Measurements from ENCODE around the gene ZNF469. TPM values are rescaled to one million over a fixed set of nuclear protein-coding genes. Genes with fewer than 3 reads are reported as not detected.

ZNF469 gene
- total RNA-seq, 4 donors from 2014 or later, result 0.18 to 1.7 (median 0.64) TPM

DNA sequence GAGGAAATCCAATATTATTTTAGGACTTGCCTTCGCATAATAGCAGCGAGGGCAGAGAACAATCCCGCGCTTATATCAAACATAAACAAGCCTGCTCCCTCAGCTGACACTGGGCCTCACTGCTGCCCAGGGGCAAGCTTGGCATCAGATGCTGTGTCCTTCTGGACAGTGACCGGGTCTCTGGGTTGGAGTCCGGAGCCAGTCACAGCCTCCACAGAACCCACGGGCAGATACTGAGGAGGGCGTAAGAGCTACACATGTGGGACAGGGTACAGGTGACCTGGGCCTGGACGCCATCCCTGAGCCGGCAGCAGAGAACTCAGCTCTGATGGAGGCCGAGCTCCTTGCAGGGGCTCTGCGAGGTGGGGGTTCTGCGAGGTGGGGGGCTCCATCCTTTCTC, 14.7 kb upstream of the ZNF469 start:
- Histone ChIP-seq H3K27ac (no peak overlapping the region), H3K4me1 (no peaks in the 10 kb centered on the region), H3K27me3 (no peaks in the 10 kb centered on the region), H3K4me3 (no peak overlapping the region), H3K9me3 (no peaks in the 10 kb centered on the region), H3K36me3 (no peaks in the 10 kb centered on the region)
- DNase-seq, result no peak
- TF ChIP-seq POLR2A (IDR thresholded peaks at IDR 0.05), result no peak
- TF ChIP-seq, protein P1, sequence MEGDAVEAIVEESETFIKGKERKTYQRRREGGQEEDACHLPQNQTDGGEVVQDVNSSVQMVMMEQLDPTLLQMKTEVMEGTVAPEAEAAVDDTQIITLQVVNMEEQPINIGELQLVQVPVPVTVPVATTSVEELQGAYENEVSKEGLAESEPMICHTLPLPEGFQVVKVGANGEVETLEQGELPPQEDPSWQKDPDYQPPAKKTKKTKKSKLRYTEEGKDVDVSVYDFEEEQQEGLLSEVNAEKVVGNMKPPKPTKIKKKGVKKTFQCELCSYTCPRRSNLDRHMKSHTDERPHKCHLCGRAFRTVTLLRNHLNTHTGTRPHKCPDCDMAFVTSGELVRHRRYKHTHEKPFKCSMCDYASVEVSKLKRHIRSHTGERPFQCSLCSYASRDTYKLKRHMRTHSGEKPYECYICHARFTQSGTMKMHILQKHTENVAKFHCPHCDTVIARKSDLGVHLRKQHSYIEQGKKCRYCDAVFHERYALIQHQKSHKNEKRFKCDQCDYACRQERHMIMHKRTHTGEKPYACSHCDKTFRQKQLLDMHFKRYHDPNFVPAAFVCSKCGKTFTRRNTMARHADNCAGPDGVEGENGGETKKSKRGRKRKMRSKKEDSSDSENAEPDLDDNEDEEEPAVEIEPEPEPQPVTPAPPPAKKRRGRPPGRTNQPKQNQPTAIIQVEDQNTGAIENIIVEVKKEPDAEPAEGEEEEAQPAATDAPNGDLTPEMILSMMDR (IDR thresholded peaks at IDR 0.05), result no peak

DNA sequence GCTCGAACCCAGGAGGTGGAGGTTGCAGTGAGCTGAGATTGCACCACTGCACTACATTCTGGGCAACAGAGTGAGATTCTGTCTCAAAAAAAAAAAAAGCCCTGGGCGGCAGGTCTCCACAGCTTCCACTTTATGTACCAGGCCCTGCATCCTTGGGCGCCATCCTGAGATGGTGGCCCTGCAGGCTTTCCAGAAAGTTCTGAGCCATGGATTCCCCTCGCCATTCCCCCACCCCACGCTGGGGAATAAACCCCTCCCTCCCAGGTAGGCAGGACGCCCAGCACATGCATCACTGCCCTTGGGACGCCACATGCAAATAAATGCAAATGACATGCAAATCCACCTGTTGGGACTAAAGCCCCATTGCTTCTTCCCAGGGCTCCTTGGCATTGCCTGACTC, 13.8 kb upstream of the ZNF469 start:
- no peak for TF ChIP-seq POLR2A (IDR thresholded peaks at IDR 0.05)
- TF ChIP-seq, protein P1 (IDR thresholded peaks at IDR 0.05), result no peak
- Histone ChIP-seq H3K9me3 (no peaks in the 10 kb centered on the region), H3K36me3 (no peaks in the 10 kb centered on the region), H3K4me3 (no peak overlapping the region), H3K27me3 (no peaks in the 10 kb centered on the region), H3K27ac (no peak overlapping the region), H3K4me1 (no peaks in the 10 kb centered on the region)
- no peak for DNase-seq

DNA sequence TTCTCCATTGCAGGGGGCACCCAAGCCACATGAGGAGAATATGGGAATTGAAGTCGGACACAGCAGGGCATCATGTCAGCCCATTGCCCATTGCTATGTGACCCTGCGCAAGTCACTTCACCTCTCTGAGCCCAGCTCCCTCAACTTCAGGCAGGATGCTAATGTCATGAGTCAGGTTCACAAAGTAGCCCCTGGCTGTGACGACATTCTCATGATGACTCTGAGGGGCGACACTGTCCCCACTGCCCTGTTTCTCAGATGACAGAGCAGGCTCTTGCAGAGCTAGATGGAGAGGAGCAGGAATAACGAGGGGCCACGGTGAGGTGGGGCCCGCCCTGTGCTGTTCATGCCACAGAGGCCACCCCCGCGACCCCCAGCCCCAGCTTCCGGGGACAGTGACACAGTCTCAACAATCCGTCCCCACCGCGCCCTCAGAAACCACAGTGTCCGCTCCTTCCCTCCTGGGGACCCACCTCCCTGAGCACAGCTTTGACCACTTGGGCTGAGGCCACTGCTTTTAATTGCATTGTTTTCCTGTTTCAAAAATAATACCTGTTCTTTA, 13.2 kb upstream of the ZNF469 start:
- Histone ChIP-seq H3K27me3 (no peaks in the 10 kb centered on the region), H3K27ac (no peak overlapping the region), H3K4me1 (no peaks in the 10 kb centered on the region), H3K4me3 (no peak overlapping the region), H3K9me3 (no peaks in the 10 kb centered on the region), H3K36me3 (no peaks in the 10 kb centered on the region)
- no peak for TF ChIP-seq POLR2A (IDR thresholded peaks at IDR 0.05)
- TF ChIP-seq, protein P1 (IDR thresholded peaks at IDR 0.05), result no peak
- DNase-seq, result no peak

DNA sequence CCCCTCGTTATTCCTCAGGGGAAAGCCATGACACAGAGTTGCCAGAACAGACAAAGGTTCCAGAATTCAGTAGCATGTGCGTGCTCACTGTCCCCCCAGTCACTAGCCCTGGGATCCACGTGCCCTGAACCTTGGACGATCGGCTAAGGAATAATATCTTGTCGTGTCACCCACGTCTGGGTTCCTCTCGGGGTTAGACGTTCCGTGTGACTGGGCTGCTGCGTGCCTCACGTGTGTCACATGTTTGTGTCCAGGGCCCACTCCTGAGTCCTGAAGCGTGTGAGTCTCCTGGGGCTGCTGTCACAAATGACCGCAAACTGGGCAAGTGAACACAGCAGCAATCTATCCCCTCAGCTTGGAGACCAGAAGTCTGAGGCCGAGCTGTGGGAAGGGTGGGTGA, 12.4 kb upstream of the ZNF469 start:
- H3K4me3 ChIP-seq, result no peak overlapping the region
- H3K36me3 ChIP-seq, result no peaks in the 10 kb centered on the region
- TF ChIP-seq POLR2A (IDR thresholded peaks at IDR 0.05), result no peak
- TF ChIP-seq, protein P1 (IDR thresholded peaks at IDR 0.05), result no peak
- H3K27ac ChIP-seq, result no peak overlapping the region
- no peaks in the 10 kb centered on the region for H3K9me3 ChIP-seq
- DNase-seq, result no peak
- H3K4me1 ChIP-seq, result no peaks in the 10 kb centered on the region
- no peaks in the 10 kb centered on the region for H3K27me3 ChIP-seq

DNA sequence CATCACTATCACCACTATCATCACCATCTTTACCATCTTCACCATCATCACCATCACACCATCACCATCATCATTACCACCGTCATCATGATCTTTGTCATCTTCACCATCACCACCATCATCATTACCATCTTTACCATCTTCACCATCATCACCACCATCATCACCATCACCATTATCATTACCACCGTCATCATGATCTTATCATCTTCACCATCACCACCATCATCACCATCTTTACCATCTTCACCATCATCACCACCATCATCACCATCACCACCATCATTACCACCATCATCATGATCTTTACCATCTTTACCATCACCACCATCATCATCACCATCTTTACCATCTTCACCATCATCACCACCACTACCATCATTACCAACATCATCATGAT, 10.2 kb upstream of the ZNF469 start:
- no peaks in the 10 kb centered on the region for H3K27me3 ChIP-seq
- no peak overlapping the region for H3K4me3 ChIP-seq
- H3K4me1 ChIP-seq, result no peaks in the 10 kb centered on the region
- no peaks in the 10 kb centered on the region for H3K36me3 ChIP-seq
- TF ChIP-seq, protein P1 (IDR thresholded peaks at IDR 0.05), result no peak
- no peak for TF ChIP-seq POLR2A (IDR thresholded peaks at IDR 0.05)
- H3K9me3 ChIP-seq, result no peaks in the 10 kb centered on the region
- no peak overlapping the region for H3K27ac ChIP-seq
- no peak for DNase-seq

DNA sequence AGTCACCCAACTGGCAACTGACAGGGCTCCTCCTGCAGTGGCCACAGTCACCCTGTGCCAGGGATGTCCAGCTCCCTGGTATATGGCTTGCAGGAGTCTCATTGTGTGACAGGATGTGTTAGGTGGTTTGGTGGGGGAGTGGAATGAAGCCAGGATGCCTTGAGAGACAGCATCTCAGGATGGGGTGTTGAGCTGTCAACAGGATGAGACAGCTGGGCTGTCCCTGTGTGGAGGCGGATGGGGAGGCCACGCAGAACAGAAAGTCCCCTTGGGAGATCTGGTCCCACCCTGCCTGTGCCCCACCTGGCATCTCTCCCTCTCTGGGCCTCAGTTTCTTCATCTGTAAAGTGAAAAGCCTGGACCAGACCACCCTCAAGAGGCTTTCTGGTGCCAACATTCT, 9.5 kb upstream of the ZNF469 start:
- no peaks in the 10 kb centered on the region for H3K36me3 ChIP-seq

More for the DNA sequence above, 9.5 kb upstream of the ZNF469 start:
- H3K27ac ChIP-seq, result no peak overlapping the region
- no peaks in the 10 kb centered on the region for H3K4me1 ChIP-seq
- H3K4me3 ChIP-seq, result no peak overlapping the region
- no peaks in the 10 kb centered on the region for H3K9me3 ChIP-seq
- TF ChIP-seq POLR2A (IDR thresholded peaks at IDR 0.05), result no peak
- TF ChIP-seq, protein P1 (IDR thresholded peaks at IDR 0.05), result no peak
- H3K27me3 ChIP-seq, result no peaks in the 10 kb centered on the region
- no peak for DNase-seq

Data from Peyer's patch (tissue), 4 donors.